ENCODE measurements around the gene ATXN7. TPM values are rescaled to one million over a fixed set of nuclear protein-coding genes. Genes with fewer than 3 reads are reported as not detected.

ATXN7 gene
- total and polyA plus RNA-seq, 10 of the 15 experiments (the other 5 are each of a cell fraction or from before 2014, with no cell fraction given), result 0.83 to 24.6 (median 8.5) TPM

DNA sequence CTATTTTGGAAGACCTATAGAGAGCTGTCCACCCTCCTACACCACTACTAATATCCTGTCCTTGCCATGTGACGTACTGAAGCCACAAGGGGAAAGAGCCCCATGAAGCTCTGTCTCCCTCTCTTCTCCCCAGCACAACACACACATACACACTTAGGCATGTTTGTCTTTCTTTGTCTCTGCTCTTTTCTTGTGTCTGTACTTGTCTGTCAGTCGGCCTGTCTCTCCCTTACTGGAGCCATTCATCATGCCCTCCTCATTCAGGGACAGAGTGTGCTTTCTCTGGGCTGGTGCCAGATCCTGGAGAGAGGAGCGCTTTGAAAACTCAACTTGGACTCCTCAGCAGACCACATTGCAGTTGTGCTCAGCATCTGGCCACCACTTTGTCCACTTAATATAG, 112.1 kb downstream of the ATXN7 start:
- in situ Hi-C loops (cut with MboI) (no loop called here), intact Hi-C loops (cut with micrococcal nuclease; ENCODE audit: unreplicated experiment) (no loop called here)
- H3K9me3 ChIP-seq (replicated peaks; ENCODE audit: control insufficient read depth, insufficient read depth, low read length), result no peaks in the 10 kb centered on the region
- no peak overlapping the region for H3K4me2 ChIP-seq (ENCODE audit: control insufficient read depth, insufficient read depth)
- ChIA-PET CTCF (interaction anchor here (0.7 to 5.8 kb wide), 6 partner anchors 8 to 45 kb away, joined by 3 to 58 read pairs (median 4); no protein-coding TSS in a partner anchor), SMC1A (ENCODE audit: uncharacterized antibody, unreplicated experiment) (interaction anchor here (0.6 to 4.0 kb wide), 7 partner anchors 9 to 574 kb away, joined by 3 to 15 read pairs (median 3); no protein-coding TSS in a partner anchor), RAD21 (ENCODE audit: unreplicated experiment) (interaction anchor here (0.9 to 1.1 kb wide), 2 partner anchors 10 to 18 kb away, joined by 3 to 4 read pairs; no protein-coding TSS in a partner anchor), POLR2A (no interaction called here)
- no TSS peak for BruUV-seq (replicated peaks)
- no peak overlapping the region for H2AFZ ChIP-seq (ENCODE audit: control insufficient read depth, low read depth, low read length)
- TF ChIP-seq CEBPB (IDR thresholded peaks at IDR 0.05; ENCODE audit: borderline replicate concordance in 1 of 2, low read depth in 2 of 2, low read length in 2 of 2), result no peak
- no peak for TF ChIP-seq IKZF2 (IDR thresholded peaks at IDR 0.05)
- TF ChIP-seq FOXK2 (IDR thresholded peaks at IDR 0.05), result no peak
- TF ChIP-seq ELK1 (IDR thresholded peaks at IDR 0.05; ENCODE audit: low read depth, low read length), result no peak
- no peak for TF ChIP-seq CREB1 (IDR thresholded peaks at IDR 0.05; ENCODE audit: low read depth)
- no peak for TF ChIP-seq POU2F2 (IDR thresholded peaks at IDR 0.05; ENCODE audit: borderline replicate concordance, low read depth, low read length)
- TF ChIP-seq POLR2A (IDR thresholded peaks at IDR 0.05; ENCODE audit: low read depth, low read length), result no peak
- no peak for TF ChIP-seq ZNF687 (IDR thresholded peaks at IDR 0.05)
- no peak overlapping the region for H3K4me3 ChIP-seq
- peaks cover 10 to 18% of the 10 kb centered on the region in 2 experiments for H3K36me3 ChIP-seq (ENCODE audit: control insufficient read depth in 2 of 2, insufficient read depth in 2 of 2, low read length in 1 of 2)
- H4K20me1 ChIP-seq (ENCODE audit: control insufficient read depth, insufficient read depth), result no peaks in the 10 kb centered on the region
- H3K27me3 ChIP-seq (replicated peaks in 1 of 2; ENCODE audit: control insufficient read depth in 2 of 2, insufficient read depth in 2 of 2, low read length in 1 of 2), result no peaks in the 10 kb centered on the region
- H3K79me2 ChIP-seq (ENCODE audit: control insufficient read depth, insufficient read depth, low read length), result peaks cover 10% of the 10 kb centered on the region
- DNase-seq (ENCODE audit: low read depth, low spot score) (no peak), ATAC-seq (no peak), FAIRE-seq (no peak)
- WGBS (ENCODE audit: insufficient coverage, insufficient replicate concordance, low lambda C conversion rate, missing lambda C conversion rate), result 94% methylated on average over 3 of the region's 3 CpGs
- no peak overlapping the region for H3K27ac ChIP-seq (ENCODE audit: control insufficient read depth, insufficient read depth)
- H3K9ac ChIP-seq (ENCODE audit: control insufficient read depth, insufficient read depth, low read length), result no peak overlapping the region
- peaks cover 5% of the 10 kb centered on the region; the same call in 1 of the 2 replicates for H3K4me1 ChIP-seq (ENCODE audit: control insufficient read depth, insufficient read depth, low read length)

Data from GM12878 (cell line).